ENCODE data around the gene WNT9B.

The WNT9B gene

DNA sequence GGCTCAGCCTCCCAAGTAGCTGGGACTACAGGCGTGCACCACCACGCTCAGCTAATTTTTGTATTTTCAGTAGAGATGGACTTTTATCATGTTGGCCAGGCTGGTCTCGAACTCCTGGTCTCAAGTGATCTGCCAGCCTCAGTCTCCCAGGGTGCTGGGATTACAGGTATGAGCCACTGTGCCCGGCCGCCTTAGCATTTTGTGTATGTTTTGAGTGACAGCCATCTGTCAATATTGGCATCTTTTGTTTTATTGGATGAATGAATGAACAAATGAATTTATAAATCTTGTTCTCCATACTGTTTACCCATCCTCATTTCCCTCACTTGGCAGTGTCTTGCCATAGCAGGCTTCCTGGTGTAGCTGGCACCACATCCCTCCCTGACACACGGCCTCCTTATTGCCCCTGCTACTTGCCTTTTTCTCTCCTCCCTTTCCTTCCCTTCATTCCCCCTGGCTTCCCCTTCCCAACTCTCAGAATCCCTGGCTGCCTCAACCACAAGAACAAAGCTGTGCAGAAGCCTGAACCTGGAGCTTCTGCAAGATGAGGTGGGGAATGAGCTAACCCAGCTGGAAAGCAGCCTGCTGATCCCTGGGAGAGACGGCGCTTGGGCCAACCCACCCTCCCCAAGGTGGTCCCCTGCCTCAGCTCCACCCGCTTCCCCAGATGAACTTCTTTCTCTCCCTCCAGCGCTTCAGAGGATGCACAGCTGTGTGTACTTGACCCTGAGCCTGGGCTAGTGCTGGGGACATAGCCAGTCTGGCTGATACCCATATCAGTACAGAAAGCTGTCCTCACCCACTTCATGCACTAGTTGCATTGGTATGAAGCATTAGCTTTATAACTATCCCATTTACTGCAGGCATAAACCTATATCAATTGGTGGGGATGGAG, 34.3 kb downstream of the WNT9B start:
- no peak for DNase-seq

DNA sequence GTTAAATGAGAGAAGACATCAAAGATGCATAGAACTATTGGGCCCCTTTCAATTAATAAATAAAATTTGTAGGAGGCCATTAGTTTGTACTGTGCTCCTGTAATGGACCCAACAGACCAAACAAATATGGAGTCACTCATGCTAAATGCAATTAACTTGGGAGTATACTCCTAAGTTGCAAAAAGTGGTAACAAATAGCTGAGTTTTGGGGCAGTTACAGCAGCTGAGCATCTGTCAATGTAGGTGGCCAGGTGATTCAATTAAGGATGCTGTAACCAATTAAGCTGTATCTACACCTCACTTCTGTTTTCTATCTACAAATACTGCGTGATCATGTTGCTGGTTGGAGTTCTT, 34.9 kb downstream of the WNT9B start:
- no peak for DNase-seq

DNA sequence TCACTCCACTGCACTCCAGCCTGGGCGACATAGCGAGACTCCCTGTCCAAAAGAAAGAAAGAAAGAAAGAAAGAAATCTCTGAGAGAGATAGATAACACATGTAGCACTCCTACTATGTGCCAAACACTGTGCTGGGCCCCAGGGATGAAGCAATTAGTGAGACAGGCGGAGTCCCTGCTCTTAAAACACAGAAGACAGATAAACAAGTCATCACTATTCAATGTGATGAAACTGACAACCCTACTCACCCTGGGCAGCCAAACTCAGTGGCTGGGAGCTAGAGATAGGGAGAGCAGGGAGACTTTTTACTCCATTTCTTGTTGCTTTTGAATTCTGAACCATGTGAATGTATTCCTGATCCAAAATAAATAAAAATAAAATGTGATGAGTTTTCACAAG, 36.3 kb downstream of the WNT9B start:
- DNase-seq = no peak

DNA sequence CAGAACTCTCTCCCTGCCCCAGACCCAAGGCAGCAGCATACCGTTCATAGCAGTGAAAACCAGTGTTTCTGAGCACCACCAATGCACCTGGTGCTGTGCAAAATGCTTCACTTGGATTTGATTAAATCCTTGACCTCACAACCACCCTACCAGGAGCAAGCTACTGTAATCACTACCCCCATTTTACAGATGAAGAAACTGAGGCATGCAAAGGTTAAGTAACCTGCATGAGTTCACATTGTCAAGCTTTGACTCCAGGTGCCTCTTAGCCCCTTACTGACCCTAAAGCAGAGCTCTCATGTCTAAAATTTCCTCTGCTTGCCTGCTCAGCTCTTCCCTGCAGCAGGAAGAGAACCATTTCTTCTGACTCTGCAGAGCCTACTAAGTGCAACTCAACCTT, 37.3 kb downstream of the WNT9B start:
- no peak for DNase-seq

DNA sequence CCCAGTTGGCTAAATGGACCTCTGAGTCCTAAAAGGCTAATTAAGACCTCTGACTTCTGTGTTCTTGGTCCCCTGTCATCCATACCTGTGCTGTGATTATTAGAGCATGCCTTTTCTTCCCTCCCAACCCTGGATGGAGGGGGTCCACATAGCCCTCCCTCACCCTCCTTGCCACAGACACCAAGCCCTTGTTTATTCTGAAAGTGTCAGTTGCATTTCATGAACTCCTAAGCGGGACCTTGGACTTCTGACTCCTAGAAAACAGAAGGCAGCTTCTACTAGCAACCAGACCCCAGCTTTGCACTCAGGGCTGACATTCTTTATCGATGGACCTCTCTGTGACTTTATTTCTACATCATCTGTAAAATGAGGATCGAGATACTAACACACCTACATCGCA, 38.1 kb downstream of the WNT9B start:
- DNase-seq = no peak

DNA sequence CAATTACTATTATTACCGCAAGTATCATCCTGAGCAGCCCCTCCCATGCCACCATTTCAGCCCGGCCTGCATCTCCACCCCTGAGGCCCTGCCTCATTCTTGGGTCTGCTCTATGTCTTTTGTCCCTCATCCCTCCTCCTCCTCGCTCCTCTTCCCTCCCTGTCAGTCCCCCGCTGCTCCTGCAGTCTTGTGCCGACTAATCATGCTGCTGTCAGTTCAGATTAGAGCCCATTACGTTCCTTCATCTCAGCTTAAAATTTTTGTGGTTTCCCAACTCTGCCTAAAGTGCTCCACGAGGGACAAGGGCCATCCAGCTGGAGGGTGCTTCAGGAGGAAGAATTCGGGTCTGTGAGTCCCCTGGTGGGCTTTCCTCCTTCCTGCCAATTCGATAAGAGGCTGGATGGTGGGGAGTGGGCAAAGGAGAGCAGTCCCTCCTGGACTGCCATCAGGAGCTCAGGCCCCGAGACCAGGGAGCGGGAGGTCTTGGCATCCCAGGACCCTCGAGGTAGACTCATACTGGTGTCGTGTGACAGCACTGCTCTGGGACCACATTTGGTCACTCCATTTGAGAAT, 38.7 kb downstream of the WNT9B start:
- DNase-seq = peak; percentile 58

DNA sequence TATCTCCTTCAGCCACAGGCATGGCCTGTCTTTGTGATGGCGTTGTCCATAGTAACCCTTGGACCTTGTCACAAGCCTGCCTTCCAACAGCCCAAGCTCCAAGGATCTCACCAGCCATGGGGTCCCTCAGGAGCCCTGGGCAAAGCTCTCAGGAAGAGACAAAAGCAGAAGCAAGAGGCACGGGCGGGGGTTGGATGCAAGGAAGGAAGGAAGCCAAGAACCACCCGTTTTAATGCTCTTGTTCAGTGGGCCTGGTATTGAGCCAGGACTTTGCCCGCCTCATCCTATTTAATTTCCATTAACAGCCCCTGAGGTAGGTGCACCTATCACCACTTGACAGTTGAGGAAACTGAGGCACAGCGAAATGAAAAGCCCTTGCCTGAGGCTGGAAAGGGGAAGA, 39.3 kb downstream of the WNT9B start:
- DNase-seq = no peak

DNA sequence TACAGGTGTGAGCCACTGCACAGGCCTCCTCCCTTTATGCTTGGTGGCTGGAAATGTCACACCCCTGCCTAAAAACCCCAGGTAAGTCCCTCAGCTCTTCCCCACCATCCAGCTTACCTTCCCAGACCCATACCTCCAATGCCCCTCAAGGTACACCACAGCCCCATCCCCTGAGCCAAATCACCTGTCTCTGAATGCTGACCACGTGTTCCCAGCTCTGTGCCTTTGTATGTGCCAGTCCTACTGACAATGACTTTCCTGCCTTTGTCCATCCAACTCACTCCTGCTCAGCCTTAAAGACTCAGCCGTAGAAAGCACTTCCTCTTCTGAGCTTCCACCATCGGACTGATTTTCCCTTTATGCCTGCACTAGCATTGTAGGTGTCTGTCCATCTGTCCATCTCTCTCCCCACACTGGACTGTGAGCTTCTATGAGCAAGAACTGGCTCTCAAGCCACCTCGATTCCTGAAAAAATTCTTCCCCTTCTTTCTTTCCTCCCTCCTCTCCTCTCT, 40.9 kb downstream of the WNT9B start:
- no peak for DNase-seq

DNA sequence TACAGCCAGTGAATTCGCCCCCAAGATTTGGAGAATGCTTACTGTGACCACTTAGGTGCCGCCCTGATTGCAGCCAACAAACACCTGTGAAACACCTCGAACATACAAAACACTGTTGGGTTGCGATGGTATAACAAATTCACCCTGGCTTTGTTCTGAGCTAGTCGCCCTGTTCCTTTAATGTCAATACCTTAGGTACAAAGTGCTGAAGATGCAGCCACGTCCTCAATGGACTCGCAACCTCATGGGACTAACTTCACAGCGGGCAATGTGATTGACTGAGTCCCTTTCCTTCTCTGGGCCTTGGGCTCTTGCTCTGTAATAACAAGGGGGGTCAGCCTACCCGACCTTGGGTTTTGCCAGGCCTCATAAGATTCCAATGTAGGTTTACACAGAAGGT, 42.6 kb downstream of the WNT9B start:
- DNase-seq = no peak

DNA sequence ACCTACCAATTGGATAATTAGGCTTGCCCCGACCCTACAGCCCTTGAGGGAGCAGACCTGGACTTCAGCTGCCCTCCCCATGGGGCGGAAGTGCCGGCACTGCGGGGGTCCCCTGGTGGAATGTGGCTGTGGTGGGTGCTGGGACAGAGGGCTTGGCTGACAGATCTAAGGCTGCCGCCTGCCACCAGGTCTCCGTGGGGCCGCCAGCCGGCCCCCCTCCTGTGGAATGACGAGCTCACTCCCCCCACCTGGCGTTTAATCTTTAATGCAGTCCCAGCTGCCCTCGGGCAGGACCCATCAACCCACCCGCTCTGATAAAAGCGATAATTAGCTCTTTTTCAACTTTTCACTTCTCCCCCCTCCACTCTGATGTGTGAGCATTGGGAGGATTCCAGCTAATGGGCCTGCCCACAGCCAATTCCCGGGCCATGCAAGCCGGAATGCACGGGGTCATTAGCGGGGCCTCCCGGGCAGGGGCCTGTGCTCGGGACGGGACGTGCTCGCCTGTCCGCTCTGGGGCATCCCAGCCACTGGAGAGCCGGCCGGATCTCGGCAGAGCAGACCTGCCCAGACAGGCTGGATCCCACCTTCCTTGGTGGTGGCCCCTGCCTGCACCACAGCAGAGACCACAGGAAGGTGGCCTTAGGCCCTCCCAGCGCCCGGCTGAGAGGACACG, 43.2 kb downstream of the WNT9B start:
- DNase-seq = no peak

DNA sequence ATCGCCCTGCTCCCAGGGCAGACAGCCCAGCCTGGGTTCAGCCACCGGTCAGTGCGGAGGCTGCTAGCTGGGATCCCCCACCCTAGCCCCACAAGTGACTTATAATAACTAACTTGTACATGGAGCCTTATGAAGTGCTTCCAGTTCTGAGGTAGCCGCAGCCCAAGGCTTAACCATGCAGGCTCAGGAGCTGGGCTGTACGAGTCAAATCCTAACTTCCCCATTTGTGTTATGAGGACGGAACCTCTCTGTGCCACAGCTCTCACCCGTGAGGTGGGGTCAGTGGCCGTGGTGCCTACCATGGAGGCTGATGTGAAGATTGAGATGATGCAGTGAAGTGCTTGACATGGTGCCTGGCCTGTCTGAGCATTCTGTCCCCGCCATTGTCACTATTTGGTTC, 43.8 kb downstream of the WNT9B start:
- DNase-seq = no peak

DNA sequence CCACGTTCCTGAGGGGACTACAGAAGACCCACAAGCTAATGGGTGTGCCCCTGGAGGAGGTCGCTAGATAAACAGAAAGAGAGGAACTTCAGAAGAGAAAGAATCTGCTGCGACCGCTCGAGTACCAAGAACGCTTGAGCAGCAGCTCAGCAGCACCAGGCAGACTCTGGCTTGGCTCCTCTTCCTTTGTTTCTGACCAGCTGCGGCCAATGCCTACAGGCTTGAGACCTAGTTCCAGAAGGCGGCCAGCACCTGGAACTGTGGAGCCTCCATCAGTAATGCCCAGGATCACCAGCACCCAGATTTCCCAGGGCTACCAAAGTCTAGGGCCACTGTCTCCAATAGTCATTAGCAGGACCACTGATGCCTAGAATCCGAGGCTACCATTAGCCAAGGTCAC, 45.6 kb downstream of the WNT9B start:
- DNase-seq = no peak

DNA sequence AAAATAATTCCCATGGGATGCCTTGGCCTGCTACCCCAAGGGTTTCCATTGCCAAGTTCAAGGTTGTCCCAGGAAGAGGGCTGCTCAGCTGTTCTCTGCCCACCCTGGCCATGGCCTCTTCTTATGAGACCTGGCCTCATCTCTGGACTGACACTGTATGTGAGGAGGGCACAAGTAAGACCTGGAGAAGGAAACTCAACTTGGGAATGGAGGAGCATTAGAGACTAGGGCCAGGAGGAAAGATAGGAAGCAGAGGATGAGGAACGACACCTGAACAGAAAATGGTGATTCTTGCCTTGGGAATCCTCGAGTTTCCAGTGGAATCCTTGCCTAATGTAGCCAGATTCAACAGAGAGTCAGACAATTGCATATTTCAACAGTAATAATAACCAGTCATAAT, 47.0 kb downstream of the WNT9B start:
- DNase-seq = no peak

DNA sequence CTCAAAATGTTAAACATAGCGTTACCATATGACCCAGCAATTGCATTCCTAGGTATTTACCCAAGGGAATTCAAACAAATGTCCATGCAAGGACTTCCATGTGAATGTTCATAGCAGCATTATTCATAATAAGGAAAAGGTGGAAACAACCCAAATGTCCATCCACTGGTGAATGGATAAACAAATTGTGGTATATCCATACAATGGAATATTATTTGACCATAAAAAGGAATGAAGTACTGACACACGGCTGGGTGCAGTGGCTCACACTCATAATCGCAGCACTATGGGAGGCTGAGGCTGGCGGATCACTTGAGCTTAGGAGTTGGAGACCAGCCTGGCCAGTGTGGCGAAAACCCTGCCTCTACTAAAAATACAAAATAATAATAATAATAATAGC, 47.5 kb downstream of the WNT9B start:
- DNase-seq = no peak

DNA sequence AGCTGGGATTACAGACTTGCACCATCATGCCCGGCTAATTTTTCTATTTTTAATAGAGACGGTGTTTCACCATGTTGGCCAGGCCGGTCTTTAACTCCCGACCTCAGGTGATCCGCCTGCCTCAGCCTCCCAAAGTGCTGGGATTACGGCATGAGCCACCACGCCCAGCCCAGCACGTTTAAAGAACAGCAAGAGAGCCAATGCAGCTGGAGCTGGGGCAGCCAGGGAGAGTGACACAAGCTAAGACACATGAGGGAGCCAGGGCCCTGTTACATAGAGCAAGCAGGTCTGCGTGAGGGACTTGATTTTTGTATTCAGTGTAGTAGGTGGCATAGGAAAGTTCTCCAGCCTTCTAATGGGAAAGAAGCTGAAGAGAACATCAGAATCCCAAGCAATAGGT, 49.9 kb downstream of the WNT9B start:
- DNase-seq = no peak

DNA sequence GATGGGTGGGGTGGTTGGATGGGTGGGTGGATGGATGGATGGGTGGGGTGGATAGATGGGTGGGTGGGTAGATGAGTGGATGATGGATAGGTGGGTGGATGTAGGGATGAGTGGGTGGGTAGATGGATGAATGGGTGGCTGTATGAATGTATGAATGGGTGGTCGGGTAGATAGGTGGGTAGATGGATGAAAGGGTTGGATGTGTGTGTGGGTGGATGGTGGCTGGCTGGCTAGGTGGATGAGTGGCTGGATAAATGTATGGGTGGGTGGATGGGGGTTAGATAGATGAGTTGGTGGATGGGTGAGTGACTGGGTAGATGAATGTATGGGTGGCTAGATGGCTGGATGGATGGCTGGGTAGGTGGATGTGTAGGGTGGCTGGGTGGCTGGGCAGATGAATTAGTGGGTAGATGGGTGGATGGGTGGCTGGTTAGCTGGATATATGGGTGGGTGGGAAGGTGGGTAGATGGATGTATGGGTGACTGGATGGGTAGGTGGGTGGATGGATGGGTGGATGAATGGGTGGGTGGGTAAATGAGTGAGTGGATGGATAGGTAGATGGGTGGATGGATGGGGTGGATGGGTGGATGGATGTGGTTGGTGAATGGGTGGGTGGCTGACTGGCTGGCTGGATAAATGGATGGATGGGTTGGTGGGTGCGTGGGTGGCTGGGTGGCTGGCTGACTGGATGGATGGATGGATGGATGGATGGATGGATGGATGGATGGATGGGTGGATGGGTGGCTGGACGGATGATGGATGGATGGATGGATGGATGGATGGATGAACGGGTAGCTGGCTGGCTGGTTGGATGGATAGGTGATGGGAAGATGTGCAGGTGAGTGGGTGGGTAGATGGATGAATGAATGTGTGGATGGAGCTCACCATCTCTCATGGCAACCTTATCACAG, 52.6 kb downstream of the WNT9B start:
- DNase-seq = no peak

DNA sequence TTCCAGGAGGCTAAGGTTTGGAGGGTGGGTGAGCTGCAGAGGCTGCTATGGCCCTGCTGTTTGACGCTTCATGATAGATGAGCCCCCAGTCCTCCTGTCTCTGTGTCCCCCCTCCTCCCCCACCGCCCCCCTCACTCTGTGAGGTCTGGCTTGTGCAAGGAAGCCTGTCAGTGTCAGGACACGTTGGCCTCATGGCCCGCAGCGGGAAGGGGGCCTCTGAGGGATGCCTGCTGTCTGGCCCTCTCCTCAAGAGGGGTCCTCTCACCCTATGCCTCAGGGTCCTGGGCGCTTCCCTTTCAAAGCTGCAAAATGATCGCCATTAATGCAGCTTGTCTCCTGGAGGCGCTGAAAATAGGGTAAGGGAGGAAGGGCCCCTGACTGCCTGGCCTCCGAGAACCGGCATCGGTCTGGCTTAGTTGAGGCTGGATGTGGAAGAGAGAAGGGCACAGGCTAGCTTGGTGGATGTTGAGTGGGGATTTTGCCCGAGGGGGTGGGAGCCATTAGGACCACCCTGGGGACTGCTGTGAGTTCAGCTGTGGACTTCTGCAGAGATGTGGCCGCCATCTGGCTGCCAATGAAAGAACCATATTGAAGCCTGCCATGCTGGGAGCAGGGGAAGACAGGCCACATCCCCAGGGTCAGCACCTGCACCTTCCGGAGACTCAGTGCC, 56.8 kb downstream of the WNT9B start:
- DNase-seq = no peak

DNA sequence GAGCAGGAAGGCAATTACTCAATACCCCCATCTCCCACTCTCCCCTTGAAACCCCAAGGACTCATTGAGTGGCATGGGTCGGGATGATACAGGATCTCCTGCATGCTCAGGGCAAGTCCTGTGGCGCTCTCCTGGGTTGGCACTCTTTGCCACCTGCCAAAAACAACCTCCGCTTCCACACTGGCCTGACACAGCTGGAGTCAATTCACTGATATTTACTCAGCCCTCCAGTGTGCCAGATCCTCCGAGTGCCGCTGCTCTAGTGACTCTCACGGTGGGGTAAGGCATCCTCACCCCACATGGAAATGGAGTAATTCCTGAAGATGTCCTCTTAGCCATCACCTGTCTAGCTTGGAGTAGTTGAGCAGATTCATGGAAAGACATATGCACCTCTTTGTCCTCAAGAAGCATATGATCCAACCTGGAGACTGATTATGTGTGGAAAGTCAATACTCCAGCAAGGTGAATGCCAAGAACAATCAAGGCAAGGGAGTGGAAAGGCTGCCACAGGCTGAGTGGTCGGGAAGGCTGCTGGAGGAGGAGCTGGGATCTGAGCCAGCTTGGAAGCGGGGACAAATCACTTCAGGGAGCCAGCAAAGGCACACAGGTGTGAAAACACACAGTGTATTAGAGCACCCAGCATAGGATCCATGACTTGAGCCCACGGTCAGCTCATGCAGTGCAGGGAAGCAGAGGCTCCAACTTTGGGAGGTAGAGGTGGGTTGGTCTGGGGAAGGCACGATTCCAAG, 59.0 kb downstream of the WNT9B start:
- DNase-seq = peak; percentile 89

DNA sequence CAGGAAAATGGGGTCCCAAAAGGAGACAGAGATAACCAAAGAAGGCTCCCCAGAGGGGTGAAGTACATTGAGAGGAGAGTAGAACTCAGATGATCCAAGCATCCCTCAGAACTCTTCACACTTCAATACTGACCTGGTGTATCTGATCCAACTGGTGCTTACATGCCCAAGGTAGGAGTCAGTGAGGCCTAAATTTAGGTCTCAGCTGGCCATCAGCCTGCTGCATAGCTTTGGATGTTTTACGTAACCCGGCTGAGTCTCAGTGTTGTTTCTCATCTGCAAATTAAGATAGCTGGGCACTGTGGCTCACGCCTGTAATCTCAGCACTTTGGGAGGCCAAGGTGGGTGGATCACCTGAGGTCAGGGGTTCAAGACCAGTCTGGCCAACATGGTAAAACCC, 59.9 kb downstream of the WNT9B start:
- no peak for DNase-seq

DNA sequence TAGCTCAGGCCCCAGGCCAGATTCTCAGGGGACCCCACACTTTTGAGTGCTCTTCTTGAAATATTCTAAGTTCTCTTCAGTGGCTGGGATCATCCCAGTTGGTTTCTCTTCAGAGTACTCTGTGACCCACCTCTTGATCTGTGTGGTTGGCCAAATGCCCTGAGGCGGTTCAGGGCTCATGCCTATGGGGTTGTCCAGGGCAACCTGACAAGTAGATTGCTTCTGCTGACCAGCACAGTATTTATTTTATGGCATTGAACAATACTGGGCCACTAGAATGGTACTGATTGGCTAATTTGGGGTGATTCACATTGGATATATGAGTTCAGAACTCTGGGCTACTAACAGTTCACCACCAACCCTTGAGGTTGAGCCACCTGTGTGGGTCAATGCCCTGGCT, 64.2 kb downstream of the WNT9B start:
- no peak for DNase-seq

DNA sequence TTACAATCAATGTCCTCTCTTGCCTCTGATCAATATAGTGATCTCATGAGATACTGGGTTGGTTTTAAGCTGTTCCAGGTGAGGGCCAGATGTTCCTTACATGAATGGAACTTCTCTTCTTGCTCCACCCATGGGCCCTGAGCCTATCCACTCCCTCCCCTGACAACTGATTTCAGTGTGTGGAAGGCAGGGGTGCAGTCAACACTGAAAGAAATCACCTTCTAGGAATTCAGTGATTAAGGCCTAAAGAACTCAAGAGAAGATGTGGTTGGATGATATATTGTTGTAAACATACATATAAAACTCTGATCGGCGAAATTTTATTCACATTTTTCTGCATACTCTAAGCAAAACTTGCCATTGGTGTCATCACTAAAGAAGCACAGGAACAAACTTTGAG, 64.8 kb downstream of the WNT9B start:
- no peak for DNase-seq

DNA sequence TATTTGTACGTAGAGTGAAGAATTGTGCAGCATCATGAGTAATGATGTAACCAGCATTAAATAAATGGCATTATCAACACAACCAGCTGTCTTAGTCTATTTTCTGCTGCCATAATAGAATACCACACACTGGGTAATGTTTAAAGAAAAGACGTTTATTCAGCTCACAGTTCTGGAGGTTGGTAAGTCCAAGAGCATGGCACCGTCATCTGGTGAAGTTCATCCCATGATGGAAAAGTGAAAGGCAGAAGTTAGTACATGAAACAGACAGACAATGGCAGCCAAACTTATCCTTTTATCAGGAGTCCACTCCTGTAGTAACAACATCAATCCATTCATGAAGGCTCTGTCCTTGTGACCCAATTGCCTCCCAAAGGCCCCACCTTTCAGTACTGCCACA, 65.2 kb downstream of the WNT9B start:
- DNase-seq = no peak

Data from DMS79 treated with DMSO at 0.1 percent for 48 hours (cell line).